CD14-positive monocyte (primary cell): Measurements from ENCODE around the gene DDN. TPM values are rescaled to one million over a fixed set of nuclear protein-coding genes. Genes with fewer than 3 reads are reported as not detected.

ENCODE experiments used
- DNase-seq, 3 donors: peaks; one replicate each; pipeline ENCODE4 v3.0.0-alpha.2; 2011 to 2022
- H2AFZ ChIP-seq: 2 replicates; pipeline ENCODE4 v1.6.0; 2012; ENCODE audit warnings: mild to moderate bottlenecking, low read depth, low read length, inconsistent platforms; ENCODE audit not compliant: insufficient read depth, poor library complexity, severe bottlenecking
- H3K27ac ChIP-seq, 2 donors: 1 replicate in 1 of 2; 2 replicates in 1 of 2; pipeline ENCODE4 v1.5.1; 2012 to 2013; ENCODE audit warnings: low read length in 2 of 2, control low read depth in 1 of 2, inconsistent platforms in 1 of 2, low read depth in 1 of 2, mild to moderate bottlenecking in 1 of 2
- H3K27me3 ChIP-seq, 2 donors: one replicate each; pipeline versions ENCODE4 v1.6.0 to v1.6.1; 2011 to 2013; ENCODE audit warnings: low read length in 2 of 2; ENCODE audit not compliant: control insufficient read depth in 2 of 2, insufficient read depth in 2 of 2
- H3K36me3 ChIP-seq, 2 donors: replicated peaks in 1 of 2; 1 replicate in 1 of 2; 2 replicates in 1 of 2; pipeline versions ENCODE4 v1.5.1 to v1.6.1; 2012 to 2013; ENCODE audit warnings: low read length in 2 of 2, control low read depth in 1 of 2, inconsistent platforms in 1 of 2, mild to moderate bottlenecking in 1 of 2; ENCODE audit not compliant: insufficient read depth in 2 of 2, control insufficient read depth in 1 of 2
- H3K4me1 ChIP-seq, 2 donors: 1 replicate in 1 of 2; 2 replicates in 1 of 2; pipeline versions ENCODE4 v1.5.1 to v1.6.1; 2012 to 2013; ENCODE audit warnings: low read length in 2 of 2, control low read depth in 1 of 2, inconsistent platforms in 1 of 2, mild to moderate bottlenecking in 1 of 2, moderate library complexity in 1 of 2; ENCODE audit not compliant: insufficient read depth in 2 of 2, control insufficient read depth in 1 of 2
- H3K4me2 ChIP-seq: replicated peaks from 2 replicates; pipeline ENCODE3; 2012; ENCODE audit warnings: low read length, moderate library complexity, mild to moderate bottlenecking; ENCODE audit not compliant: poor library complexity, severe bottlenecking; ENCODE audit errors: extremely low read depth
- H3K4me3 ChIP-seq, 3 experiments: fragments of 200-600 bp in 1 of 3; sonication (generic) in 1 of 3; replicated peaks in 1 of 3; 1 replicate in 2 of 3; 2 replicates in 1 of 3; pipeline ENCODE4 v1.5.1; 2011 to 2013; ENCODE audit warnings: low read length in 3 of 3, mild to moderate bottlenecking in 3 of 3, control low read depth in 2 of 3, low read depth in 2 of 3, inconsistent platforms in 1 of 3, moderate library complexity in 1 of 3
- H3K79me2 ChIP-seq: 2 replicates; pipeline ENCODE4 v1.6.0; 2012; ENCODE audit warnings: mild to moderate bottlenecking, control low read depth, inconsistent platforms, low read length, moderate library complexity; ENCODE audit not compliant: insufficient read depth
- H3K9ac ChIP-seq: 2 replicates; pipeline ENCODE4 v1.6.0; 2017; ENCODE audit warnings: low read length, mild to moderate bottlenecking; ENCODE audit not compliant: insufficient read depth, poor library complexity, severe bottlenecking
- H3K9me3 ChIP-seq, 2 donors: replicated peaks in 1 of 2; 1 replicate in 1 of 2; 2 replicates in 1 of 2; pipeline versions ENCODE4 v1.5.1 to v1.6.1; 2012 to 2013; ENCODE audit warnings: low read length in 2 of 2, control low read depth in 1 of 2; ENCODE audit not compliant: control insufficient read depth in 1 of 2, insufficient read depth in 1 of 2
- H4K20me1 ChIP-seq: 2 replicates; pipeline ENCODE4 v1.6.0; 2012; ENCODE audit warnings: mild to moderate bottlenecking, low read length, control low read depth, moderate library complexity; ENCODE audit not compliant: insufficient read depth
- H3K27ac Mint-ChIP-seq, 7 donors: one replicate each; pipeline ENCODE4 v1.8.0; 2020; ENCODE audit warnings: mild to moderate bottlenecking in 7 of 7, mixed read lengths in 7 of 7, moderate library complexity in 6 of 7, inconsistent platforms in 2 of 7
- H3K27me3 Mint-ChIP-seq, 3 donors: one replicate each; pipeline ENCODE4 v1.8.0; 2021 to 2022; ENCODE audit warnings: low read depth in 3 of 3, mild to moderate bottlenecking in 3 of 3, mixed read lengths in 3 of 3, moderate library complexity in 3 of 3, inconsistent platforms in 1 of 3
- H3K36me3 Mint-ChIP-seq, 2 donors: one replicate each; pipeline ENCODE4 v1.8.0; 2020; ENCODE audit warnings: mixed read lengths in 2 of 2, inconsistent platforms in 1 of 2, mild to moderate bottlenecking in 1 of 2
- H3K4me1 Mint-ChIP-seq: one replicate; pipeline ENCODE4 v1.8.0; 2020; ENCODE audit warnings: mild to moderate bottlenecking, mixed read lengths
- H3K4me3 Mint-ChIP-seq, 2 donors: one replicate each; pipeline ENCODE4 v1.8.0; 2020; ENCODE audit warnings: mild to moderate bottlenecking in 2 of 2, mixed read lengths in 2 of 2, moderate library complexity in 1 of 2
- H3K9me3 Mint-ChIP-seq, 7 donors: one replicate each; pipeline ENCODE4 v1.8.0; 2020 to 2022; ENCODE audit warnings: mixed read lengths in 7 of 7, mild to moderate bottlenecking in 6 of 7, moderate library complexity in 6 of 7, inconsistent platforms in 2 of 7
- CTCF ChIP-seq: fragments of 200-600 bp; IDR thresholded peaks from one replicate; pipeline ENCODE4 v1.8.0; 2022; ENCODE audit warnings: antibody characterized with exemption, mild to moderate bottlenecking
- WGBS: methylation state at CpG from one replicate; pipeline ENCODE4 v1.1.5; 2013; ENCODE audit warnings: missing lambda C conversion rate; ENCODE audit not compliant: insufficient coverage; 5-methylcytosine and 5-hydroxymethylcytosine counted together
- intact Hi-C, 2 donors: fragments of 100-400 bp; cut with micrococcal nuclease; formaldehyde crosslinking; loops; one replicate each; pipeline versions ENCODE4 v1.15.0 to v1.15.1; 2023
- polyA plus RNA-seq, 3 donors: library from polyadenylated mRNA; depleted of rRNA in 1 of 3; unstranded in 2 of 3; stranded (reverse) in 1 of 3; fragments of 300-500 nt in 2 of 3; fragments of >200 nt in 1 of 3; fragmentation: Illumina TruSeq in 2 of 3; gene quantifications; 1 replicate in 2 of 3; 2 replicates in 1 of 3; pipeline ENCODE4 v1.2.3, GENCODE V29; 2012 to 2021

Gene DDN
- polyA plus RNA-seq, 3 donors, result 0.27 TPM; not detected in 2

GRCh38 chr12:49034286-49034622, 35.1 kb upstream of the DDN start:
- H3K27me3 Mint-ChIP-seq, result peaks cover 0 to 1% (median 0%) of the 10 kb centered on the region in 3 donors
- no peaks in the 10 kb centered on the region for H3K9me3 Mint-ChIP-seq
- H3K79me2 ChIP-seq, result peaks cover 11% of the 10 kb centered on the region
- intact Hi-C loops, result no loop called here
- H3K4me3 Mint-ChIP-seq, result no peak overlapping the region
- H3K27ac ChIP-seq, result no peak overlapping the region
- no peak overlapping the region for H3K4me2 ChIP-seq
- no peaks in the 10 kb centered on the region for H3K27me3 ChIP-seq
- peak overlapping the region in 1 of 7 donors; percentile 58 for H3K27ac Mint-ChIP-seq
- no peaks in the 10 kb centered on the region for H3K4me1 ChIP-seq
- peaks cover 88 to 99% of the 10 kb centered on the region in 2 donors for H3K36me3 ChIP-seq
- H2AFZ ChIP-seq, result no peak overlapping the region
- peaks cover 99% of the 10 kb centered on the region for H4K20me1 ChIP-seq
- peaks cover 4% of the 10 kb centered on the region for H3K4me1 Mint-ChIP-seq
- 100% methylated on average over 3 of the region's 4 CpGs for WGBS
- H3K9ac ChIP-seq, result no peak overlapping the region
- no peaks in the 10 kb centered on the region for H3K9me3 ChIP-seq
- TF ChIP-seq CTCF, result no peak
- no peak overlapping the region for H3K4me3 ChIP-seq
- no peak for DNase-seq
- H3K36me3 Mint-ChIP-seq, result peaks cover 77 to 100% of the 10 kb centered on the region in 2 donors

GRCh38 chr12:49033611-49034285, 34.6 kb upstream of the DDN start:
- Histone ChIP-seq H3K79me2 (peaks cover 11% of the 10 kb centered on the region), H3K4me2 (no peak overlapping the region), H3K36me3 (peaks cover 88 to 99% of the 10 kb centered on the region in 2 donors), H3K4me1 (no peaks in the 10 kb centered on the region), H2AFZ (no peak overlapping the region), H3K27me3 (no peaks in the 10 kb centered on the region), H3K9me3 (no peaks in the 10 kb centered on the region), H4K20me1 (peaks cover 99% of the 10 kb centered on the region), H3K9ac (no peak overlapping the region), H3K4me3 (no peak overlapping the region), H3K27ac (no peak overlapping the region)
- Mint-ChIP-seq H3K36me3 (peaks cover 78 to 100% of the 10 kb centered on the region in 2 donors), H3K4me3 (no peak overlapping the region), H3K27ac (peak overlapping the region in 1 of 7 donors; percentile 58), H3K27me3 (peaks cover 0 to 1% (median 0%) of the 10 kb centered on the region in 3 donors), H3K9me3 (no peaks in the 10 kb centered on the region), H3K4me1 (peaks cover 5% of the 10 kb centered on the region)
- WGBS, result 98% methylated on average over 11 of the region's 12 CpGs
- no peak for DNase-seq
- no peak for TF ChIP-seq CTCF
- intact Hi-C loops, result no loop called here
